GM19397 (cell line): Measurements from ENCODE around the gene MXD4.
"Not testable (repeated sequence)": the region's sequence is repeated elsewhere in the genome, so short reads cannot be mapped to it uniquely, and the experiment has no call there.

ENCODE experiments used
- ATAC-seq: cut with Tn5 transposase; IDR thresholded peaks from one replicate; pipeline ENCODE4 v1.9.1; 2021; ENCODE audit warnings: mild to moderate bottlenecking, moderate library complexity; ENCODE audit not compliant: unreplicated experiment

The MXD4 gene

GRCh38 chr4:2241003-2241402 lies 20.9 kb downstream of the MXD4 start:
- no peak for ATAC-seq

GRCh38 chr4:2236944-2237666 lies 24.8 kb downstream of the MXD4 start:
- no peak for ATAC-seq

GRCh38 chr4:2231082-2231481 lies 30.8 kb downstream of the MXD4 start:
- no peak for ATAC-seq

GRCh38 chr4:2226261-2226660 lies 35.6 kb downstream of the MXD4 start:
- ATAC-seq: no peak

GRCh38 chr4:2222838-2223237 lies 39.1 kb downstream of the MXD4 start:
- ATAC-seq: no peak

GRCh38 chr4:2221378-2221777 lies 40.5 kb downstream of the MXD4 start:
- not testable (repeated sequence) for ATAC-seq

GRCh38 chr4:2220016-2220630 lies 41.8 kb downstream of the MXD4 start:
- no peak for ATAC-seq

- ATAC-seq: no peak
Measured at GRCh38 chr4:2219233-2219760, 42.6 kb downstream of the MXD4 start.

- ATAC-seq: no peak
Measured at GRCh38 chr4:2218436-2218835, 43.5 kb downstream of the MXD4 start.

GRCh38 chr4:2217726-2218125 lies 44.2 kb downstream of the MXD4 start:
- no peak for ATAC-seq

- no peak for ATAC-seq
Measured at GRCh38 chr4:2212831-2213230, 49.1 kb downstream of the MXD4 start.

- ATAC-seq: not testable (repeated sequence)
Measured at GRCh38 chr4:2202789-2203188, 59.1 kb downstream of the MXD4 start.
